HCT116 (cell line): ENCODE data around the gene ZWINT. TPM values are rescaled to one million over a fixed set of nuclear protein-coding genes. Genes with fewer than 3 reads are reported as not detected.

Experiments
- ATAC-seq: fragments of 200-7000 bp; cut with Tn5 transposase; 2 replicates; pipeline ENCODE4 v1.9.1; 2020; ENCODE audit warnings: mild to moderate bottlenecking, moderate library complexity
- BruUV-seq: library from RNA; stranded (reverse); fragments of 400-500 nt; replicated peaks from 2 replicates; lab custom pipeline; 2021; lab: Mats Ljungman, UMichigan
- CTCF ChIA-PET: fragments of 300-600 bp; sonication (Branson Sonifier 250); formaldehyde crosslinking; loops from one replicate; lab custom pipeline; 2021; ENCODE audit warnings: antibody characterized with exemption; lab: Charles Lee
- POLR2A ChIA-PET: fragments of 300-600, 350-600 bp; sonication (Branson Sonifier 250); formaldehyde crosslinking; loops from one replicate; lab custom pipeline; 2021; ENCODE audit warnings: antibody characterized with exemption; lab: Charles Lee
- RAD21 ChIA-PET, 2 experiments: fragments of 300-600 bp; sonication (Branson Sonifier 250); formaldehyde crosslinking; loops; one replicate each; lab custom pipeline; 2023; ENCODE audit warnings: low total read pairs in 2 of 2; ENCODE audit not compliant: uncharacterized antibody in 2 of 2, unreplicated experiment in 2 of 2, low non-redundant PET in 1 of 2; lab: Charles Lee
- DNase-seq: peaks from one replicate; pipeline ENCODE4 v3.0.0-alpha.2; 2010; ENCODE audit warnings: low read depth, low spot score
- H2AFZ ChIP-seq: fragments of 200-600 bp; shearing (Covaris generic), sonication (generic); 2 replicates; pipeline ENCODE4 v1.6.1; 2017; ENCODE audit warnings: low read depth, mixed run types, mixed read lengths, antibody characterized with exemption, low read length; ENCODE audit not compliant: poor library complexity, severe bottlenecking
- H3K27ac ChIP-seq: 2 replicates; pipeline ENCODE4 v1.5.1; 2012; ENCODE audit warnings: low read depth, low read length
- H3K27me3 ChIP-seq: fragments of 200-600 bp; sonication (generic); 2 replicates; pipeline ENCODE4 v1.6.1; 2016; ENCODE audit warnings: mixed run types, low read length, mixed read lengths; ENCODE audit not compliant: insufficient read depth
- H3K36me3 ChIP-seq, 2 experiments: fragments of 200-500 bp in 1 of 2; fragments of 200-600 bp in 1 of 2; sonication (Bioruptor generic) in 1 of 2; sonication (generic) in 1 of 2; 2 replicates each; pipeline versions ENCODE4 v1.5.1 to v1.6.1; 2014 to 2016; ENCODE audit warnings: low read length in 2 of 2, inconsistent platforms in 1 of 2, mixed read lengths in 1 of 2, mixed run types in 1 of 2; ENCODE audit not compliant: insufficient read depth in 2 of 2, control insufficient read depth in 1 of 2
- H3K4me1 ChIP-seq, 2 experiments: fragments of 200-600 bp in 1 of 2; sonication (generic) in 1 of 2; 2 replicates each; pipeline versions ENCODE4 v1.5.1 to v1.6.1; 2012 to 2017; ENCODE audit warnings: low read length in 2 of 2, inconsistent platforms in 1 of 2, mild to moderate bottlenecking in 1 of 2, mixed read lengths in 1 of 2, mixed run types in 1 of 2, moderate library complexity in 1 of 2; ENCODE audit not compliant: insufficient read depth in 2 of 2, control insufficient read depth in 1 of 2
- H3K4me2 ChIP-seq: fragments of 200-600 bp; sonication (generic); 2 replicates; pipeline ENCODE4 v1.6.1; 2017; ENCODE audit warnings: mixed run types, low read length, mixed read lengths
- H3K4me3 ChIP-seq, 2 experiments: fragments of 200-600 bp in 1 of 2; sonication (generic) in 1 of 2; replicated peaks in 1 of 2; 2 replicates each; pipeline ENCODE4 v1.5.1; 2011 to 2016; ENCODE audit warnings: low read length in 2 of 2, control low read depth in 1 of 2, low read depth in 1 of 2, mild to moderate bottlenecking in 1 of 2, mixed read lengths in 1 of 2, mixed run types in 1 of 2
- H3K79me2 ChIP-seq: fragments of 200-600 bp; sonication (generic); 2 replicates; pipeline ENCODE4 v1.6.1; 2017; ENCODE audit warnings: mild to moderate bottlenecking, mixed run types, low read length, moderate library complexity, mixed read lengths; ENCODE audit not compliant: insufficient read depth
- H3K9ac ChIP-seq: fragments of 200-600 bp; sonication (generic); 2 replicates; pipeline ENCODE4 v1.6.1; 2016; ENCODE audit warnings: low read length, mixed read lengths
- H3K9me2 ChIP-seq: fragments of 200-600 bp; sonication (generic), shearing (Covaris generic); 2 replicates; pipeline ENCODE4 v1.6.1; 2017; ENCODE audit warnings: mixed run types, mild to moderate bottlenecking, moderate library complexity; ENCODE audit not compliant: insufficient read depth
- H3K9me3 ChIP-seq, 2 experiments: fragments of 200-500 bp in 1 of 2; fragments of 200-600 bp in 1 of 2; sonication (Bioruptor generic) in 1 of 2; sonication (generic) in 1 of 2; 2 replicates each; pipeline ENCODE4 v1.6.1; 2014 to 2017; ENCODE audit warnings: low read length in 2 of 2, mixed read lengths in 2 of 2, inconsistent platforms in 1 of 2, low read depth in 1 of 2, mild to moderate bottlenecking in 1 of 2, mixed run types in 1 of 2, moderate library complexity in 1 of 2; ENCODE audit not compliant: control insufficient read depth in 1 of 2, insufficient read depth in 1 of 2
- H4K20me1 ChIP-seq: fragments of 200-600 bp; sonication (generic), shearing (Covaris generic); 2 replicates; pipeline ENCODE4 v1.6.1; 2017; ENCODE audit warnings: mixed run types, mild to moderate bottlenecking, moderate library complexity; ENCODE audit not compliant: insufficient read depth
- CBX3 ChIP-seq: IDR thresholded peaks from 2 replicates; pipeline ENCODE4 v1.6.1; 2012; ENCODE audit warnings: low read depth
- CEBPB ChIP-seq: IDR thresholded peaks from 2 replicates; pipeline ENCODE4 v1.6.1; 2012; ENCODE audit warnings: low read depth
- FOSL1 ChIP-seq: IDR thresholded peaks from 2 replicates; pipeline ENCODE4 v1.6.1; 2012; ENCODE audit warnings: low read depth
- JUND ChIP-seq: IDR thresholded peaks from 2 replicates; pipeline ENCODE4 v1.6.1; 2012
- RAD21 ChIP-seq: IDR thresholded peaks from 2 replicates; pipeline ENCODE4 v1.6.1; 2012; ENCODE audit warnings: low read depth, mild to moderate bottlenecking
- REST ChIP-seq: IDR thresholded peaks from 2 replicates; pipeline ENCODE4 v1.6.1; 2012; ENCODE audit warnings: low read depth
- SRF ChIP-seq: IDR thresholded peaks from 2 replicates; pipeline ENCODE4 v1.6.1; 2012; ENCODE audit warnings: low read depth
- YY1 ChIP-seq: IDR thresholded peaks from 2 replicates; pipeline ENCODE4 v1.6.1; 2011; ENCODE audit warnings: low read length, low read depth, moderate library complexity, mild to moderate bottlenecking; ENCODE audit not compliant: insufficient replicate concordance; ENCODE audit errors: extremely low read depth
- ZBTB33 ChIP-seq: IDR thresholded peaks from 2 replicates; pipeline ENCODE4 v1.6.1; 2011; ENCODE audit warnings: mild to moderate bottlenecking, low read length, moderate library complexity; ENCODE audit not compliant: insufficient replicate concordance; ENCODE audit errors: extremely low read depth
- ZFX ChIP-seq: fragments of 450-650 bp; IDR thresholded peaks from 2 replicates; pipeline ENCODE4 v1.6.1; 2017
- intact Hi-C: fragments of 100-400 bp; cut with micrococcal nuclease; formaldehyde crosslinking; loops from 2 replicates; pipeline ENCODE4 v1.10.0; 2022
- total RNA-seq: library from RNA; stranded (reverse); gene quantifications from one replicate; pipeline ENCODE4 v1.2.1, GENCODE V29; 2021; ENCODE audit not compliant: unreplicated experiment

ZWINT gene
- total RNA-seq, 1 experiment from 2014 or later: 64.5 TPM

DNA sequence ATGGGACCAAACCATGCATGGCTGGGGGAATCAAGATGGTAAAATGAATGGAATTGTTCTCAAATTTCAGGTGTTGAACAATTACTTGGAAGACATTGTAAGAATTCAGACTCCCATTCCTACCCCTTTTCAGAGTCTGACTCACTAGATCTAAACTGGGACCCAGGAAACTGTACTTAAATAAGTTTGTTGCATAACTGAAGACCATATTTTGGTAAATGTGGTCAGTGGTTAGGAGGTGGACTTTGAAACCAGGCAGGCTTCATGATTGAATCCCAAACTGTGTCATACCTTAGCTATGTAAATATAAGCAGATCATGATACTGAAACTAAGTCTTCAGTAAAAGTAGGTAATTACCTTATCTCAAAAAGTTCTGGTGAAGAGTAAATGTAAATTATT is 41.7 kb downstream of the ZWINT start:
- no peak overlapping the region for H3K27ac ChIP-seq
- no peaks in the 10 kb centered on the region for H4K20me1 ChIP-seq
- no TSS peak for BruUV-seq
- ATAC-seq (no peak), DNase-seq (no peak)
- peaks cover 0 to 3% of the 10 kb centered on the region in 2 experiments; a peak in 1 of 4 replicates for H3K9me3 ChIP-seq
- H3K4me3 ChIP-seq: no peak overlapping the region
- no peaks in the 10 kb centered on the region for H3K9me2 ChIP-seq
- no peaks in the 10 kb centered on the region for H3K36me3 ChIP-seq
- no peaks in the 10 kb centered on the region for H3K4me1 ChIP-seq
- no peak overlapping the region for H3K9ac ChIP-seq
- H2AFZ ChIP-seq: no peak overlapping the region
- intact Hi-C loops: no loop called here
- no peak overlapping the region for H3K4me2 ChIP-seq
- ChIA-PET RAD21 (no interaction called here), POLR2A (no interaction called here), CTCF (no interaction called here)
- no peaks in the 10 kb centered on the region for H3K79me2 ChIP-seq
- TF ChIP-seq SRF (no peak), JUND (no peak), ZBTB33 (no peak), ZFX (no peak), REST (no peak), YY1 (no peak), CEBPB (no peak), CBX3 (no peak), RAD21 (no peak), FOSL1 (no peak)
- H3K27me3 ChIP-seq: no peaks in the 10 kb centered on the region
